GM10248 (cell line): ENCODE results near the gene EPHB1.

ENCODE experiments used
- CTCF ChIA-PET: fragments of 300-600 bp; sonication (Branson Sonifier 250); formaldehyde crosslinking; extraction: SDS; loops from one replicate; lab custom pipeline; 2021; ENCODE audit warnings: antibody characterized with exemption; lab: Yijun Ruan, JAX
- POLR2A ChIA-PET: fragments of 350-650 bp; sonication (Branson Sonifier 250); formaldehyde crosslinking; extraction: SDS; loops from one replicate; lab custom pipeline; 2020; ENCODE audit warnings: antibody characterized with exemption; lab: Yijun Ruan, JAX
- DNase-seq: peaks from one replicate; pipeline ENCODE4 v3.0.0; 2012; ENCODE audit errors: extremely low spot score
- TF ChIP-seq, protein P1 (sequence below): IDR thresholded peaks from 2 replicates; pipeline ENCODE4 v1.5.1; 2012; ENCODE audit warnings: mild to moderate bottlenecking, low read depth; ENCODE audit errors: extremely low read depth, missing control alignments, control extremely low read depth

The EPHB1 gene

DNA sequence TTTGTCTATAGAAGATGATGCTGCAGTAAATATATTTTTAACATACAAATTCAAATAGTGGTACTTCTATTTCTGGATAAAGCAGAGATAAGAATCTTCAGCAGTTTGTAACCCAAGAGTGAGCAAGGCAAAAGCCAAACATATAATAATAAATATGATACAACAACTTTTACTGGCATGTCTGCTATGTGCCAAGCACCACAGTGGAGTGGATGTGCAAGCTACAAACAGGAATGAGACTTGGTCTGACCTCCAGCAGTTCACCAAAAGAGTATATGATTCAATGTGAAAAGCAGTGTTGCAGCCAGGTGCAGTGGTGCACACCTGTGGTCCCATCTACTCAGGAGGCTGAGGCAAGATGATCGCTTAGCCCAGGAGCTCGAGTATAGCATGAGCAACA lies 395.6 kb downstream of the EPHB1 start:
- TF ChIP-seq, protein P1, sequence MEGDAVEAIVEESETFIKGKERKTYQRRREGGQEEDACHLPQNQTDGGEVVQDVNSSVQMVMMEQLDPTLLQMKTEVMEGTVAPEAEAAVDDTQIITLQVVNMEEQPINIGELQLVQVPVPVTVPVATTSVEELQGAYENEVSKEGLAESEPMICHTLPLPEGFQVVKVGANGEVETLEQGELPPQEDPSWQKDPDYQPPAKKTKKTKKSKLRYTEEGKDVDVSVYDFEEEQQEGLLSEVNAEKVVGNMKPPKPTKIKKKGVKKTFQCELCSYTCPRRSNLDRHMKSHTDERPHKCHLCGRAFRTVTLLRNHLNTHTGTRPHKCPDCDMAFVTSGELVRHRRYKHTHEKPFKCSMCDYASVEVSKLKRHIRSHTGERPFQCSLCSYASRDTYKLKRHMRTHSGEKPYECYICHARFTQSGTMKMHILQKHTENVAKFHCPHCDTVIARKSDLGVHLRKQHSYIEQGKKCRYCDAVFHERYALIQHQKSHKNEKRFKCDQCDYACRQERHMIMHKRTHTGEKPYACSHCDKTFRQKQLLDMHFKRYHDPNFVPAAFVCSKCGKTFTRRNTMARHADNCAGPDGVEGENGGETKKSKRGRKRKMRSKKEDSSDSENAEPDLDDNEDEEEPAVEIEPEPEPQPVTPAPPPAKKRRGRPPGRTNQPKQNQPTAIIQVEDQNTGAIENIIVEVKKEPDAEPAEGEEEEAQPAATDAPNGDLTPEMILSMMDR, result no peak
- POLR2A ChIA-PET, result no interaction called here
- CTCF ChIA-PET, result no interaction called here
- DNase-seq, result no peak

DNA sequence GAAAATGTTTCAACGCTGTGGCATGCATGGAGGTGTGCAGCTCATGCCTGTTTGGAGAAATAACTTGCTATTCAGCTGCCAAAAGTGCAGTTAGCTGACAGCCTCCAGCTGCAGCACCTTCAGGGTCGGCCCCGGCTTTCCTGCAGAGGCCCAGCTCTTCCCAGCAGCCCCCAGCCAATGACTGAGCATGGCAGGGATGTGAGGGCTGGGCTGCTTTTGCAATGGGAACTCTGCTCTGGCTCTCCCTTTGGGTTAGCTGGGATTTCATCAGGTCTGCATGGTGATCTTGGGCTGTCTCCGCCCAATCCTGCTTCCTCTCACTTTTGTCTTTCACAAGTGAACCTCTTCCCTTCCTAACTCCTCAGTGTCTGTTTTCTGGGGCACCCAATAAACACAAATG lies 396.6 kb downstream of the EPHB1 start:
- CTCF ChIA-PET, result no interaction called here
- TF ChIP-seq, protein P1, result no peak
- POLR2A ChIA-PET, result no interaction called here
- no peak for DNase-seq

DNA sequence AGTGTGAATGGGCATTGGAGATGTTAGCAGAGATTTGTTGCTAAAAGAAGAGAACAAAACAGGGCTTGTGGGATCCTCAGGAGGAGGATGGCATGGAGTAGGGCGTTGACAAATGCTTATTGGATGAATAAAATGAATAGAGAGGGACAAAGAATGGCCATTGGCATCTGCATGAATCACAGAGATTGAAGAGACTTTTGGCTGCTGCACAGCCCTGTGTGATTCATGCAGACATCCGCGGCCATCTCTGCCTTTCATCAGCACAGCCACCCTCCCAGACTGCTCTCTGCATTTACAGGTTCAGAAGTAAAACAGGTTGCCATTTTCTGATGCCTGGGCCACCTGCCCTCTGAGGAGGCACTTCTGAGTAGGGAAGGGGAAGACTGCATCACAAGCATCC lies 397.9 kb downstream of the EPHB1 start:
- ChIA-PET POLR2A (no interaction called here), CTCF (no interaction called here)
- DNase-seq, result no peak
- TF ChIP-seq, protein P1, result no peak

DNA sequence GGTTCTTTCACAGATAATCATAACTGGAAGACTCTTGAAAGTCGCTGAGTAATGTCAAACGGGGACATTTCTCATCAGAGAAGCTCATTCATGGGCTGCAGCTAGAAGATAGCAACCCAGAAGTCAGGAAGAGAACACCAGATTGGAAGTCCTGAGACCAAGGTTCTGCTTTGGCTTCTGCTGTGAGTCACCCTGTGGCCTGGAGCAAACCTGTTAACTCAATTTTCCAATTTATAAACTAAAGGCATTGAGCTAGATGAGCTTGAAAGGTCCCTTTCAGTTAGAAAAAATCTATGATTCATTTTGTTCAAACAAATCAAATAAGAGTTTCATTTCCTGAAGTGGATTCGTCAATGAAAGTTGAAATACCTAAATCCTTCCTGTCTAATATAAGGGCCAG lies 402.2 kb downstream of the EPHB1 start:
- ChIA-PET CTCF (no interaction called here), POLR2A (no interaction called here)
- TF ChIP-seq, protein P1, result no peak
- DNase-seq, result no peak

DNA sequence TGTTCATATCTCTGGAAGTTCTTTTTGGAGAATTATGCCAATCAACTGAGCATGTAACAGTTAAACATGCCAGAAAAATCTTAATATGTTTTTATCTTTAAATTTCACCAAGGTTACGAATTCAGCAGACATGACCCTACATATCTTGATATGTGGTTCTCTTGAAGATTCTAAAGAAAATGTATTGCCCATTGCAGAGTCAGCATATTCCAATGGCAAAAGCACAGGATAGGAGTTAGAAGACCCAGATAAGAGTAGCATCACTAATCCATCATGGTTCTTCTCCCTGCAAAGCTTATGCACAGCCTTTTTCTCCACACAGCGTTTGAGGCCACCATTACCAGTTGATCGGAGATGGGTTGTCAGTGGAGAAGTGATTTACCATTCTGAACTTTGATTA lies 402.8 kb downstream of the EPHB1 start:
- ChIA-PET POLR2A (no interaction called here), CTCF (no interaction called here)
- no peak for DNase-seq
- TF ChIP-seq, protein P1, result no peak

DNA sequence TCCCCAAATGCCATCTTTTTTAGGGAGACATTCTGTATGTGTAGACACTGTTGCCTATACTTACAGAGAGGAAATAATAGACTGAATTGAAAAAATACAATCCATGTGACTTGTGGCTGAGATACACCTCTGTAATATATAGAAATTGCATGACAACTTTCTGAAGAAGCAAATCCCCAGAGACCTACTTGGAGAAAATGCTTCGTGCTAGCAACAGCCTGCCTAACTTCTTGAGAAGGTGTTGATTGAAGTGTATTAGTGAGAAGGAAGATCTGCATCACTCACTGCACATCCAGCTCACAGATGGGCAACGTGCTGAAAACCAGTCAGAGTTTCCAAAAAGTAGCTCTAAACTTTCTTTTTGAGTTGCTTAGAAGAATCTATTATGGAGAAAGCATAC lies 404.1 kb downstream of the EPHB1 start:
- TF ChIP-seq, protein P1, result no peak
- ChIA-PET POLR2A (no interaction called here), CTCF (no interaction called here)
- DNase-seq, result no peak

DNA sequence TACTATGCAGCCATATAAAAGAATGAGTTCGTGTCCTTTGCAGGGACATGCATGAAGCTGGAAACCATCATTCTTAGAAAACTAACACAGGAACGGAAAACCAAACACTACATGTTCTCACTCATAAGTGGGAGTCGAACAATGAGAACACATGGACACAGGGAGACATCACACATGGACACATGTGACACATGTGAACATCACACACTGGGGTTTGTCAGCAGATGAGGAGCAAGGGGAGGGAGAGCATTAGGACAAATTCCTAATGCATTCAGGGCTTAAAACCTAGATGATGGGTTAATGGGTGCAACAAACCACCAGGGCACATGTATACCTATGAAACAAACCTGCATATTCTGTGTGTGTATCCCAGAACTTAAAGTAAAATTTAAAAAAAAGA lies 408.0 kb downstream of the EPHB1 start:
- TF ChIP-seq, protein P1, result no peak
- ChIA-PET CTCF (no interaction called here), POLR2A (no interaction called here)
- DNase-seq, result no peak
